GM12878 (cell line): ENCODE measurements around the gene TRMT1. TPM values are rescaled to one million over a fixed set of nuclear protein-coding genes. Genes with fewer than 3 reads are reported as not detected.

Experiments used
- BACH1 ChIP-seq: fragments of 450-650 bp; IDR thresholded peaks from 2 replicates; pipeline ENCODE4 v1.6.1; 2017; ENCODE audit warnings: mild to moderate bottlenecking, borderline replicate concordance
- BMI1 ChIP-seq: fragments of 450-650 bp; IDR thresholded peaks from 2 replicates; pipeline ENCODE4 v1.6.1; 2016; ENCODE audit warnings: mild to moderate bottlenecking, moderate library complexity, borderline replicate concordance
- E2F4 ChIP-seq: IDR thresholded peaks from 2 replicates; pipeline ENCODE4 v1.6.1; 2012; ENCODE audit warnings: low read depth, low read length, improper control_type of control experiment
- E4F1 ChIP-seq: fragments of 450-650 bp; IDR thresholded peaks from 2 replicates; pipeline ENCODE4 v1.6.1; 2018; ENCODE audit warnings: borderline replicate concordance, mild to moderate bottlenecking; ENCODE audit not compliant: partially characterized antibody
- GABPA ChIP-seq: IDR thresholded peaks from 2 replicates; pipeline ENCODE4 v1.6.1; 2014; ENCODE audit warnings: antibody characterized with exemption, low read depth, mild to moderate bottlenecking, inconsistent platforms
- GATAD2B ChIP-seq: fragments of 450-650 bp; conservative IDR thresholded peaks from 2 replicates; pipeline ENCODE4 v1.6.1; 2017; ENCODE audit warnings: low read depth, mild to moderate bottlenecking, moderate library complexity
- NKRF ChIP-seq: fragments of 450-650 bp; conservative IDR thresholded peaks from 2 replicates; pipeline ENCODE4 v1.6.1; 2017; ENCODE audit warnings: mild to moderate bottlenecking, moderate library complexity
- POLR2AphosphoS2 ChIP-seq: IDR thresholded peaks from 2 replicates; pipeline ENCODE4 v1.6.1; 2011; ENCODE audit warnings: low read depth, mild to moderate bottlenecking, low read length, improper control_type of control experiment, moderate library complexity
- SIN3A ChIP-seq: IDR thresholded peaks from 2 replicates; pipeline ENCODE4 v1.6.1; 2012; ENCODE audit warnings: low read depth, low read length, improper control_type of control experiment
- SP1 ChIP-seq: IDR thresholded peaks from one replicate; pipeline ENCODE4 v1.6.1; 2011; ENCODE audit warnings: low read depth, low read length
- USF1 ChIP-seq: IDR thresholded peaks from 2 replicates; pipeline ENCODE4 v1.6.1; 2011; ENCODE audit warnings: borderline replicate concordance, low read depth, mild to moderate bottlenecking, moderate library complexity, mixed read lengths, low read length; ENCODE audit not compliant: insufficient read depth; ENCODE audit errors: extremely low read length
- ZNF207 ChIP-seq: fragments of 450-650 bp; IDR thresholded peaks from 2 replicates; pipeline ENCODE4 v1.6.1; 2014; ENCODE audit warnings: antibody characterized with exemption, mild to moderate bottlenecking, borderline replicate concordance
- ZNF592 ChIP-seq: fragments of 450-650 bp; IDR thresholded peaks from 2 replicates; pipeline ENCODE4 v1.6.1; 2017; ENCODE audit warnings: mild to moderate bottlenecking, moderate library complexity
- polyA plus RNA-seq, 11 experiments: library from polyadenylated mRNA; depleted of rRNA in 4 of 11; unstranded in 6 of 11; stranded (reverse) in 5 of 11; fragments of >200 nt; fragmentation: Nextera tagmentation in 4 of 11; fragmentation: Illumina TruSeq in 1 of 11; extraction: Ambion mirVana in 4 of 11; extraction: Trizol in 1 of 11; gene quantifications; 1 replicate in 1 of 11; 2 replicates in 10 of 11; pipeline versions ENCODE4 v1.2.1 to v1.2.3, GENCODE V29; 2011 to 2016; ENCODE audit warnings: inconsistent platforms in 2 of 11, missing spikeins in 2 of 11, low read depth in 1 of 11
- total RNA-seq, 4 experiments: library from RNA; depleted of rRNA in 3 of 4; stranded (reverse); fragments of >200 nt in 3 of 4; fragmentation: Illumina TruSeq in 1 of 4; extraction: Trizol in 1 of 4; gene quantifications; 2 replicates each; pipeline versions ENCODE4 v1.2.1 to v1.2.3, GENCODE V29; 2013 to 2021

The TRMT1 gene
- total and polyA plus RNA-seq, 10 of the 15 experiments (the other 5 are each of a cell fraction or from before 2014, with no cell fraction given), result 3.4 to 68.8 (median 34.8) TPM

- TF ChIP-seq ZNF592, result no peak
- peak; percentile 78 for TF ChIP-seq SP1
- TF ChIP-seq E4F1, result peak; percentile 65
- peak; percentile 74 for TF ChIP-seq USF1
- TF ChIP-seq BMI1, result no peak
- TF ChIP-seq GATAD2B, result peak; percentile 31; the same call in 1 of the 2 replicates
- TF ChIP-seq NKRF, result peak; percentile 87
- peak; percentile 86 for TF ChIP-seq BACH1
- no peak for TF ChIP-seq GABPA
- 0 out of 2 replicates have a peak, but pooled peaks have one; percentile 15 for TF ChIP-seq ZNF207
- peak; percentile 85 for TF ChIP-seq SIN3A
- peak; percentile 85 for TF ChIP-seq E2F4
- TF ChIP-seq POLR2AphosphoS2, result peak; percentile 35; the same call in 1 of the 2 replicates
Measured at GRCh38 chr19:13151605-13152355, 35.2 kb upstream of the TRMT1 start (continued).
